B cell (primary cell): ENCODE data around the gene PES1.

Experiments used
- CTCF ChIP-seq: fragments of 200-600 bp; IDR thresholded peaks from one replicate; pipeline ENCODE4 v1.8.0; 2022; ENCODE audit warnings: antibody characterized with exemption, mild to moderate bottlenecking
- EZH2 ChIP-seq: IDR thresholded peaks from 2 replicates; pipeline ENCODE4 v1.6.1; 2012; ENCODE audit warnings: borderline replicate concordance, low read depth, mild to moderate bottlenecking, moderate library complexity, low read length; ENCODE audit not compliant: insufficient read depth, poor library complexity, severe bottlenecking

- TF ChIP-seq CTCF (no peak), EZH2 (no peak)
Measured at GRCh38 chr22:30553971-30554370, 37.7 kb downstream of the PES1 start.
